Measurements from ENCODE around the gene MBLAC1.

DNA sequence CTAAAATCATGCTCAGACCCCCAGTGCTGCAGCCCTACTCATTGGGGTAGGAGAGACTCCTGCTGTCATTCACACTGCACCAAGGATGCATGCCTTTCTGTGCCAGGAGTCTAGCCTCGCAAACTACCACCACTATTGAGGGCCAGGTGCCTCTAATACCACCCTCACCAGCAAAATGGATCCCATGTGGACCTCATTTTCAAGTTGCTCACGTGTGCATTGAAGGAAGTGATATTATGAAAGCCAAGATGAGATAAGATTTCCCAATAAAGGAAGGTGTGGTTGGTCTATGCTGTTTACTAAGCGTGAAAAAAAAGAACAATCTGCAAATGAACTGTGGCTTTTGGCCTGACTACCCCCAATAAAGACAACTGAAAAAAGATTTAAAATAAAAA lies 14.8 kb downstream of the MBLAC1 start:
- TF ChIP-seq, protein P1, sequence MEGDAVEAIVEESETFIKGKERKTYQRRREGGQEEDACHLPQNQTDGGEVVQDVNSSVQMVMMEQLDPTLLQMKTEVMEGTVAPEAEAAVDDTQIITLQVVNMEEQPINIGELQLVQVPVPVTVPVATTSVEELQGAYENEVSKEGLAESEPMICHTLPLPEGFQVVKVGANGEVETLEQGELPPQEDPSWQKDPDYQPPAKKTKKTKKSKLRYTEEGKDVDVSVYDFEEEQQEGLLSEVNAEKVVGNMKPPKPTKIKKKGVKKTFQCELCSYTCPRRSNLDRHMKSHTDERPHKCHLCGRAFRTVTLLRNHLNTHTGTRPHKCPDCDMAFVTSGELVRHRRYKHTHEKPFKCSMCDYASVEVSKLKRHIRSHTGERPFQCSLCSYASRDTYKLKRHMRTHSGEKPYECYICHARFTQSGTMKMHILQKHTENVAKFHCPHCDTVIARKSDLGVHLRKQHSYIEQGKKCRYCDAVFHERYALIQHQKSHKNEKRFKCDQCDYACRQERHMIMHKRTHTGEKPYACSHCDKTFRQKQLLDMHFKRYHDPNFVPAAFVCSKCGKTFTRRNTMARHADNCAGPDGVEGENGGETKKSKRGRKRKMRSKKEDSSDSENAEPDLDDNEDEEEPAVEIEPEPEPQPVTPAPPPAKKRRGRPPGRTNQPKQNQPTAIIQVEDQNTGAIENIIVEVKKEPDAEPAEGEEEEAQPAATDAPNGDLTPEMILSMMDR (IDR thresholded peaks at IDR 0.05), result no peak
- no peak for TF ChIP-seq POLR2A (IDR thresholded peaks at IDR 0.05)
